ENCODE results near the gene SND1.

GRCh38 chr7:127730658-127731276 is 78.8 kb downstream of the SND1 start:
- TF ChIP-seq USF2 (IDR thresholded peaks at IDR 0.05; ENCODE audit: low read depth, low read length) (no peak), MAFK (IDR thresholded peaks at IDR 0.05; ENCODE audit: low read depth, low read length) (peak; percentile 31), BHLHE40 (IDR thresholded peaks at IDR 0.05; ENCODE audit: low read depth, low read length) (no peak), POLR2A (IDR thresholded peaks at IDR 0.05; ENCODE audit: low read depth, low read length) (no peak), CHD1 (IDR thresholded peaks at IDR 0.05; ENCODE audit: low read depth, low read length) (no peak), SMC3 (IDR thresholded peaks at IDR 0.05; ENCODE audit: low read depth, low read length) (no peak), MXI1 (IDR thresholded peaks at IDR 0.05; ENCODE audit: borderline replicate concordance, low read depth, low read length) (no peak), RAD21 (IDR thresholded peaks at IDR 0.05; ENCODE audit: low read length) (no peak), RFX5 (IDR thresholded peaks at IDR 0.05; ENCODE audit: low read depth, low read length) (no peak)
- TF ChIP-seq, protein P1, sequence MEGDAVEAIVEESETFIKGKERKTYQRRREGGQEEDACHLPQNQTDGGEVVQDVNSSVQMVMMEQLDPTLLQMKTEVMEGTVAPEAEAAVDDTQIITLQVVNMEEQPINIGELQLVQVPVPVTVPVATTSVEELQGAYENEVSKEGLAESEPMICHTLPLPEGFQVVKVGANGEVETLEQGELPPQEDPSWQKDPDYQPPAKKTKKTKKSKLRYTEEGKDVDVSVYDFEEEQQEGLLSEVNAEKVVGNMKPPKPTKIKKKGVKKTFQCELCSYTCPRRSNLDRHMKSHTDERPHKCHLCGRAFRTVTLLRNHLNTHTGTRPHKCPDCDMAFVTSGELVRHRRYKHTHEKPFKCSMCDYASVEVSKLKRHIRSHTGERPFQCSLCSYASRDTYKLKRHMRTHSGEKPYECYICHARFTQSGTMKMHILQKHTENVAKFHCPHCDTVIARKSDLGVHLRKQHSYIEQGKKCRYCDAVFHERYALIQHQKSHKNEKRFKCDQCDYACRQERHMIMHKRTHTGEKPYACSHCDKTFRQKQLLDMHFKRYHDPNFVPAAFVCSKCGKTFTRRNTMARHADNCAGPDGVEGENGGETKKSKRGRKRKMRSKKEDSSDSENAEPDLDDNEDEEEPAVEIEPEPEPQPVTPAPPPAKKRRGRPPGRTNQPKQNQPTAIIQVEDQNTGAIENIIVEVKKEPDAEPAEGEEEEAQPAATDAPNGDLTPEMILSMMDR (conservative IDR thresholded peaks at IDR 0.05; ENCODE audit: low read depth, low read length): no peak
- TF ChIP-seq, protein P2, sequence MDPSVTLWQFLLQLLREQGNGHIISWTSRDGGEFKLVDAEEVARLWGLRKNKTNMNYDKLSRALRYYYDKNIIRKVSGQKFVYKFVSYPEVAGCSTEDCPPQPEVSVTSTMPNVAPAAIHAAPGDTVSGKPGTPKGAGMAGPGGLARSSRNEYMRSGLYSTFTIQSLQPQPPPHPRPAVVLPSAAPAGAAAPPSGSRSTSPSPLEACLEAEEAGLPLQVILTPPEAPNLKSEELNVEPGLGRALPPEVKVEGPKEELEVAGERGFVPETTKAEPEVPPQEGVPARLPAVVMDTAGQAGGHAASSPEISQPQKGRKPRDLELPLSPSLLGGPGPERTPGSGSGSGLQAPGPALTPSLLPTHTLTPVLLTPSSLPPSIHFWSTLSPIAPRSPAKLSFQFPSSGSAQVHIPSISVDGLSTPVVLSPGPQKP (IDR thresholded peaks at IDR 0.05; ENCODE audit: borderline replicate concordance, low read depth, low read length): no peak
